ENCODE results near the gene ADAT1. TPM values are rescaled to one million over a fixed set of nuclear protein-coding genes. Genes with fewer than 3 reads are reported as not detected.

ADAT1 gene
- total and polyA plus RNA-seq, 2 of the 13 experiments (the other 11 are each of a cell fraction or from before 2014, with no cell fraction given): 18.4 to 40.8 TPM

DNA sequence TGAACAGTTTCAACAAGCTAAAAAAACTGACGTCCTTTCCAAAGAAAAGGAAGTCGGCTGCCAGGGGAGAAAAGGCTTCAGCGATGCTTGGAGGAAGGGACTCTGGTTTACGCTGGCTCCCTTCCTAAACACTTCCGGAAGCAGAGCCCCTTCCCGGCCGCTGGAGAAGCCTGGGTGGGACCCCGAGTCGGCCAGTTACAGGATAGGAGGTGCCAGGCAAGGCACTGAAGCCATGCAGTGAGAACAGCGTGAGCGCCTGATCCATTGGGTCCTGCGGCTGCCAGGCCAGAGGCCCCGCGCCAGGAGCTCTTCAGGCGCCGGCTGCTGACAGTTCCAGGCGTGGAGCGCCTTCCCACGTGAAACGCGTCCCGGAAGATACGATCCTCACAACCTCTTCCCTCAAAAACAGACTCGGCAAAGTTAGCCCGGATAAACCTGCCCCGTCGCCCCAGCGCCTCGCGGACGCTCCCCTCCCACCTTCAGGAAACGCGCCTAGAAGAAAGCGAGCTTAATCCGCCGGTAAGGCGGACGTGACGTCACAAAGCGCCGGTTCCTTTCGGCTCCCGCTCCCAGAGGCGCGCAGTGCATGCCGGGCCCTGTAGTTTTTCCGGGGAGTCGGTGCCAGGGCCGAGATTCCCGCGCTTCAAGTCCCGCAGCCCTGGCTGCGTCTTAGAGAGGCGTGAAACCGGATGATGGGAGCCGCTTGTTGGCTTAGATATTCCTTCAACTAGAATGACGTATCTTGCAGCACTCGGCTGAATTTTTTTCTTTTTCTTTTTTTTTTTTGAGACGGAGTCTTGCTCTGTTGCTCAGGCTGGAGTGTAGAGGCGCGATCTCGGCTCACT, at the start of gene ADAT1 (continued):
- TF ChIP-seq, protein P1, sequence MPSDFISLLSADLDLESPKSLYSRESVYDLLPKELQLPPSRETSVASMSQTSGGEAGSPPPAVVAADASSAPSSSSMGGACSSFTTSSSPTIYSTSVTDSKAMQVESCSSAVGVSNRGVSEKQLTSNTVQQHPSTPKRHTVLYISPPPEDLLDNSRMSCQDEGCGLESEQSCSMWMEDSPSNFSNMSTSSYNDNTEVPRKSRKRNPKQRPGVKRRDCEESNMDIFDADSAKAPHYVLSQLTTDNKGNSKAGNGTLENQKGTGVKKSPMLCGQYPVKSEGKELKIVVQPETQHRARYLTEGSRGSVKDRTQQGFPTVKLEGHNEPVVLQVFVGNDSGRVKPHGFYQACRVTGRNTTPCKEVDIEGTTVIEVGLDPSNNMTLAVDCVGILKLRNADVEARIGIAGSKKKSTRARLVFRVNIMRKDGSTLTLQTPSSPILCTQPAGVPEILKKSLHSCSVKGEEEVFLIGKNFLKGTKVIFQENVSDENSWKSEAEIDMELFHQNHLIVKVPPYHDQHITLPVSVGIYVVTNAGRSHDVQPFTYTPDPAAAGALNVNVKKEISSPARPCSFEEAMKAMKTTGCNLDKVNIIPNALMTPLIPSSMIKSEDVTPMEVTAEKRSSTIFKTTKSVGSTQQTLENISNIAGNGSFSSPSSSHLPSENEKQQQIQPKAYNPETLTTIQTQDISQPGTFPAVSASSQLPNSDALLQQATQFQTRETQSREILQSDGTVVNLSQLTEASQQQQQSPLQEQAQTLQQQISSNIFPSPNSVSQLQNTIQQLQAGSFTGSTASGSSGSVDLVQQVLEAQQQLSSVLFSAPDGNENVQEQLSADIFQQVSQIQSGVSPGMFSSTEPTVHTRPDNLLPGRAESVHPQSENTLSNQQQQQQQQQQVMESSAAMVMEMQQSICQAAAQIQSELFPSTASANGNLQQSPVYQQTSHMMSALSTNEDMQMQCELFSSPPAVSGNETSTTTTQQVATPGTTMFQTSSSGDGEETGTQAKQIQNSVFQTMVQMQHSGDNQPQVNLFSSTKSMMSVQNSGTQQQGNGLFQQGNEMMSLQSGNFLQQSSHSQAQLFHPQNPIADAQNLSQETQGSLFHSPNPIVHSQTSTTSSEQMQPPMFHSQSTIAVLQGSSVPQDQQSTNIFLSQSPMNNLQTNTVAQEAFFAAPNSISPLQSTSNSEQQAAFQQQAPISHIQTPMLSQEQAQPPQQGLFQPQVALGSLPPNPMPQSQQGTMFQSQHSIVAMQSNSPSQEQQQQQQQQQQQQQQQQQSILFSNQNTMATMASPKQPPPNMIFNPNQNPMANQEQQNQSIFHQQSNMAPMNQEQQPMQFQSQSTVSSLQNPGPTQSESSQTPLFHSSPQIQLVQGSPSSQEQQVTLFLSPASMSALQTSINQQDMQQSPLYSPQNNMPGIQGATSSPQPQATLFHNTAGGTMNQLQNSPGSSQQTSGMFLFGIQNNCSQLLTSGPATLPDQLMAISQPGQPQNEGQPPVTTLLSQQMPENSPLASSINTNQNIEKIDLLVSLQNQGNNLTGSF (CRISPR knock-in tag; IDR thresholded peaks at IDR 0.05): peak; percentile 77; the same call in 1 of the 2 replicates
- TF ChIP-seq, protein P2, sequence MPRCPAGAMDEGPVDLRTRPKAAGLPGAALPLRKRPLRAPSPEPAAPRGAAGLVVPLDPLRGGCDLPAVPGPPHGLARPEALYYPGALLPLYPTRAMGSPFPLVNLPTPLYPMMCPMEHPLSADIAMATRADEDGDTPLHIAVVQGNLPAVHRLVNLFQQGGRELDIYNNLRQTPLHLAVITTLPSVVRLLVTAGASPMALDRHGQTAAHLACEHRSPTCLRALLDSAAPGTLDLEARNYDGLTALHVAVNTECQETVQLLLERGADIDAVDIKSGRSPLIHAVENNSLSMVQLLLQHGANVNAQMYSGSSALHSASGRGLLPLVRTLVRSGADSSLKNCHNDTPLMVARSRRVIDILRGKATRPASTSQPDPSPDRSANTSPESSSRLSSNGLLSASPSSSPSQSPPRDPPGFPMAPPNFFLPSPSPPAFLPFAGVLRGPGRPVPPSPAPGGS (CRISPR knock-in tag; IDR thresholded peaks at IDR 0.05): peak; percentile 77; the same call in 1 of the 2 replicates
- peak; percentile 96 for TF ChIP-seq ATF1 (CRISPR knock-in tag; IDR thresholded peaks at IDR 0.05)
- no peak for TF ChIP-seq ZNF790 (CRISPR knock-in tag; IDR thresholded peaks at IDR 0.05; ENCODE audit: borderline replicate concordance)
- TF ChIP-seq, protein P3, sequence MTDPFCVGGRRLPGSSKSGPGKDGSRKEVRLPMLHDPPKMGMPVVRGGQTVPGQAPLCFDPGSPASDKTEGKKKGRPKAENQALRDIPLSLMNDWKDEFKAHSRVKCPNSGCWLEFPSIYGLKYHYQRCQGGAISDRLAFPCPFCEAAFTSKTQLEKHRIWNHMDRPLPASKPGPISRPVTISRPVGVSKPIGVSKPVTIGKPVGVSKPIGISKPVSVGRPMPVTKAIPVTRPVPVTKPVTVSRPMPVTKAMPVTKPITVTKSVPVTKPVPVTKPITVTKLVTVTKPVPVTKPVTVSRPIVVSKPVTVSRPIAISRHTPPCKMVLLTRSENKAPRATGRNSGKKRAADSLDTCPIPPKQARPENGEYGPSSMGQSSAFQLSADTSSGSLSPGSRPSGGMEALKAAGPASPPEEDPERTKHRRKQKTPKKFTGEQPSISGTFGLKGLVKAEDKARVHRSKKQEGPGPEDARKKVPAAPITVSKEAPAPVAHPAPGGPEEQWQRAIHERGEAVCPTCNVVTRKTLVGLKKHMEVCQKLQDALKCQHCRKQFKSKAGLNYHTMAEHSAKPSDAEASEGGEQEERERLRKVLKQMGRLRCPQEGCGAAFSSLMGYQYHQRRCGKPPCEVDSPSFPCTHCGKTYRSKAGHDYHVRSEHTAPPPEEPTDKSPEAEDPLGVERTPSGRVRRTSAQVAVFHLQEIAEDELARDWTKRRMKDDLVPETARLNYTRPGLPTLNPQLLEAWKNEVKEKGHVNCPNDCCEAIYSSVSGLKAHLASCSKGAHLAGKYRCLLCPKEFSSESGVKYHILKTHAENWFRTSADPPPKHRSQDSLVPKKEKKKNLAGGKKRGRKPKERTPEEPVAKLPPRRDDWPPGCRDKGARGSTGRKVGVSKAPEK (CRISPR knock-in tag; IDR thresholded peaks at IDR 0.05; ENCODE audit: borderline replicate concordance): no peak
- TF ChIP-seq, protein P4, sequence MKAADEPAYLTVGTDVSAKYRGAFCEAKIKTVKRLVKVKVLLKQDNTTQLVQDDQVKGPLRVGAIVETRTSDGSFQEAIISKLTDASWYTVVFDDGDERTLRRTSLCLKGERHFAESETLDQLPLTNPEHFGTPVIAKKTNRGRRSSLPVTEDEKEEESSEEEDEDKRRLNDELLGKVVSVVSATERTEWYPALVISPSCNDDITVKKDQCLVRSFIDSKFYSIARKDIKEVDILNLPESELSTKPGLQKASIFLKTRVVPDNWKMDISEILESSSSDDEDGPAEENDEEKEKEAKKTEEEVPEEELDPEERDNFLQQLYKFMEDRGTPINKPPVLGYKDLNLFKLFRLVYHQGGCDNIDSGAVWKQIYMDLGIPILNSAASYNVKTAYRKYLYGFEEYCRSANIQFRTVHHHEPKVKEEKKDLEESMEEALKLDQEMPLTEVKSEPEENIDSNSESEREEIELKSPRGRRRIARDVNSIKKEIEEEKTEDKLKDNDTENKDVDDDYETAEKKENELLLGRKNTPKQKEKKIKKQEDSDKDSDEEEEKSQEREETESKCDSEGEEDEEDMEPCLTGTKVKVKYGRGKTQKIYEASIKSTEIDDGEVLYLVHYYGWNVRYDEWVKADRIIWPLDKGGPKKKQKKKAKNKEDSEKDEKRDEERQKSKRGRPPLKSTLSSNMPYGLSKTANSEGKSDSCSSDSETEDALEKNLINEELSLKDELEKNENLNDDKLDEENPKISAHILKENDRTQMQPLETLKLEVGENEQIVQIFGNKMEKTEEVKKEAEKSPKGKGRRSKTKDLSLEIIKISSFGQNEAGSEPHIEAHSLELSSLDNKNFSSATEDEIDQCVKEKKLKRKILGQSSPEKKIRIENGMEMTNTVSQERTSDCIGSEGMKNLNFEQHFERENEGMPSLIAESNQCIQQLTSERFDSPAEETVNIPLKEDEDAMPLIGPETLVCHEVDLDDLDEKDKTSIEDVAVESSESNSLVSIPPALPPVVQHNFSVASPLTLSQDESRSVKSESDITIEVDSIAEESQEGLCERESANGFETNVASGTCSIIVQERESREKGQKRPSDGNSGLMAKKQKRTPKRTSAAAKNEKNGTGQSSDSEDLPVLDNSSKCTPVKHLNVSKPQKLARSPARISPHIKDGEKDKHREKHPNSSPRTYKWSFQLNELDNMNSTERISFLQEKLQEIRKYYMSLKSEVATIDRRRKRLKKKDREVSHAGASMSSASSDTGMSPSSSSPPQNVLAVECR (CRISPR knock-in tag; IDR thresholded peaks at IDR 0.05; ENCODE audit: borderline replicate concordance): peak; percentile 99
- TF ChIP-seq, protein P5, sequence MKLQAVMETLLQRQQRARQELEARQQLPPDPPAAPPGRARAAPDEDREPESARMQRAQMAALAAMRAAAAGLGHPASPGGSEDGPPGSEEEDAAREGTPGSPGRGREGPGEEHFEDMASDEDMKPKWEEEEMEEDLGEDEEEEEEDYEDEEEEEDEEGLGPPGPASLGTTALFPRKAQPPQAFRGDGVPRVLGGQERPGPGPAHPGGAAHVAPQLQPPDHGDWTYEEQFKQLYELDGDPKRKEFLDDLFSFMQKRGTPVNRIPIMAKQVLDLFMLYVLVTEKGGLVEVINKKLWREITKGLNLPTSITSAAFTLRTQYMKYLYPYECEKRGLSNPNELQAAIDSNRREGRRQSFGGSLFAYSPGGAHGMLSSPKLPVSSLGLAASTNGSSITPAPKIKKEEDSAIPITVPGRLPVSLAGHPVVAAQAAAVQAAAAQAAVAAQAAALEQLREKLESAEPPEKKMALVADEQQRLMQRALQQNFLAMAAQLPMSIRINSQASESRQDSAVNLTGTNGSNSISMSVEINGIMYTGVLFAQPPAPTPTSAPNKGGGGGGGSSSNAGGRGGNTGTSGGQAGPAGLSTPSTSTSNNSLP (IDR thresholded peaks at IDR 0.05; ENCODE audit: low read depth, low read length): no peak
- no peak for TF ChIP-seq ZEB1 (IDR thresholded peaks at IDR 0.05; ENCODE audit: insufficient replicate concordance, low read depth)
- TF ChIP-seq ZNF264 (CRISPR knock-in tag; IDR thresholded peaks at IDR 0.05): no peak
